T-helper 2 cell treated with Interferon-gamma antibody and Interleukin-4, amounts not matched to agents 100 ng/mL and 5 ng/mL, for 36 hours (primary cell): ENCODE results near the gene AFF4. TPM values are rescaled to one million over a fixed set of nuclear protein-coding genes. Genes with fewer than 3 reads are reported as not detected.
"Not testable (repeated sequence)": the region's sequence is repeated elsewhere in the genome, so short reads cannot be mapped to it uniquely, and the experiment has no call there.

Source experiments
- intact Hi-C: fragments of 100-400 bp; cut with micrococcal nuclease; formaldehyde crosslinking; loops from one replicate; pipeline ENCODE4 v1.15.1; 2023
- total RNA-seq: library from RNA; stranded (reverse); gene quantifications from 2 replicates; pipeline ENCODE4 v1.2.3, GENCODE V29; 2022

Gene AFF4
- 30.5 and 31.8 TPM in 2 replicates for total RNA-seq

- intact Hi-C loops = loop anchor here (1.0 to 10.0 kb wide), 6 partner anchors 63 to 1775 kb away; partner anchors contain the start of genes CAMLG, CCNI2, GDF9 and RAD50
Measured at GRCh38 chr5:132963171-132964104, at the start of gene AFF4. TSS of gene AFF4 (minus strand) at chr5:132963634. CDS start at chr5:132937189, 26,445 bp downstream.

- intact Hi-C loops = not testable (repeated sequence)
Measured at GRCh38 chr5:133008455-133008854, 45.0 kb upstream of the AFF4 start.

GRCh38 chr5:133006653-133007052 is 43.2 kb upstream of the AFF4 start:
- intact Hi-C loops = no loop called here

DNA sequence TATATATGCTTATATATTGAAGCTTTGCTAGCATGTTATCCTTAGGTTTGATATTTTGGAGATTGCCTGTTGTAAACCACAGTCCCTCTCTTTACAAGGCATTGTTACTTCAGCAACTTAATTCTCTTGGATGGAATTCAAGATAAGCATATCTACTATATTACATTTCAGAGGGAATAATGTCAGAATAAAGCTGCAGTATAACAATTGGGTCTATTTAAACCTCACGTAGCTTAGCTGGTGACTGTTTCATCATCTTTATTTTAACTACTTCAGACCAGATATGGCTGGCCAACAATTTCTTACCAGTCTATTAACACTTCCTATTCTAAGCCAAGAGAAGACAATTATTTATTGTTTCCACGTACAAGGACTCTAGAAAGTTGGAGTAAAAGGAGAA is 35.8 kb upstream of the AFF4 start:
- intact Hi-C loops = no loop called here

DNA sequence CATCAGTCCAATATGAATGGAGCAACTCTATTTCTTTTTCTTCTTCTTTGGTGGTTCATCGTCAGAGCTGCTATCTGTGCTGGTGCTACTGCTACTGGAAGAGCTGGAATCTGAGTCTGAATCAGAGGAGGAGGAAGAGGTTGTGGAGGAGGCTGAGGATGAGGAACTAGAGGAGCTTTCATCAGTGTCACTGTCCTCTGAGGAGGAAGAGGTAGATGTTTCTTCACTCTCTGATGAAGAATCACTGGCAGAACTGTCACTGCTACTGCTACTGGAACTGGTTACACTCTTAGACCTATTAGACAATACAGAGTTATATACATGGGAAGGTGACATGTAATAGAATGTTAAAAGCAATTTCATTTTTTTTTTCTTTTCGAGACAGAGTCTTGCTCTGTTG is 35.1 kb upstream of the AFF4 start:
- intact Hi-C loops = no loop called here

- intact Hi-C loops = no loop called here
Measured at GRCh38 chr5:132996307-132996706, 32.9 kb upstream of the AFF4 start.

GRCh38 chr5:132987531-132988408 is 24.3 kb upstream of the AFF4 start:
- intact Hi-C loops = no loop called here

GRCh38 chr5:132982971-132983370 is 19.5 kb upstream of the AFF4 start:
- intact Hi-C loops = not testable (repeated sequence)

- intact Hi-C loops = no loop called here
Measured at GRCh38 chr5:132981288-132981687, 17.9 kb upstream of the AFF4 start.

DNA sequence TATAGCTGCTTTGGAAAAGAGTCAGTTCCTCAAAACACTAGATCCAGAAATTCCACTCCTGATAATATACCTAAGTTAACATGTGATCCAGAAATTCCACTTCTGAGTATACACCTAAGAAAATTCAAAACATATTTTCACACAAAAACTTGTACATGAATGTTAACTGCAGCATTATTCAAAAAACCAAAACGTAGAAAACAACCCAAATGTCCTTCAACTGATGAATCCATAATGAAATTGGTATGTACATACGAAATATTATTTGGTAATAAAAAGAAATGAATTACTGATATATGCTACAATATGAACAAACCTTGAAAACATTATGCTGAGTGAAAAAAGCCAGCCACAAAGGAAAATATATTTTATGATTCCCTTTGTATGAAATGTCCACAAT is 16.5 kb upstream of the AFF4 start:
- intact Hi-C loops = no loop called here

DNA sequence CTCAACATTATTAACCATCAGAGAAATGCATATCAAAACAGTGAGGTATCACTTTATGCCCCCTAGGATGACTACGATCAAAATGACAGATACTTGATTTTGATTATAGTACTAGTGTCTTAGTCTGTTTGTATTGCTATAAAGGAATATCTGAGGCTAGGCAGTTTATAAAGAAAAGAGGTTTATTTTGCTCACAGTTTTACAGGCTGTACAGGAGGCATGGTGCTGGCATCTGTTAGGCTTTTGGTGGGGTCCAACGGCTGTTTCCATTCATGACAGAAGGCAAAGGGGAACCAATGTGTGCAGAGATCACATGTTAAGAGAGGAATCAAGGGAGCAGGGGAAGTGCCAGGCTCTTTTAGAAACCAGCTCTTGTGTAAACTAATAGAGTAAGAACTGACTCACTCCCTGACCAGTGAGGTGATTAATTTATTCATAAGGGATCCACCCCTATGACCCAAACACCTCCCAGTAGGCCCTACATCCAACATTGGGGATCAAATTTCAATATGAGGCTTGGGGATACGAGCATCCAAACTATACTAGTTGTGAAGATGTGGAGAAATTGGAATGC is 16.0 kb upstream of the AFF4 start:
- intact Hi-C loops = no loop called here

DNA sequence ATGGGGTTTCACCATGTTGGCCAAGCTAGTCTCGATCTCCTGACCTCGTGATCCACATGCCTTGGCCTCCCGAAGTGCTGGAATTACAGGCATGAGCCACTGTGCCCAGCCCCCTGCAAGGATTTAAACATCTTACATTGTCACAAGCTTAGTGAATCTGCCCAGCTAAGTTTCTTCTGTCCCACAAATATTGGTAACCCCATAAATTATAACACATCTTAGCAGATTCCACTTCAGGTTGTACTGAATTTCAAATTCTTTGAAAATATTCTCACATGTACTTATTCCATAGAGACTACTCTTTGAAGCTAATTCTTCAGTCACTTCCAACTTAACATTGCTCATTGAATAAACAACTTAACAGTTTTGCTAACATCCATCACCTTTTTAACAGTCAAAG is 13.4 kb upstream of the AFF4 start:
- intact Hi-C loops = no loop called here

GRCh38 chr5:132972436-132972828 is 9.0 kb upstream of the AFF4 start:
- intact Hi-C loops = not testable (repeated sequence)

DNA sequence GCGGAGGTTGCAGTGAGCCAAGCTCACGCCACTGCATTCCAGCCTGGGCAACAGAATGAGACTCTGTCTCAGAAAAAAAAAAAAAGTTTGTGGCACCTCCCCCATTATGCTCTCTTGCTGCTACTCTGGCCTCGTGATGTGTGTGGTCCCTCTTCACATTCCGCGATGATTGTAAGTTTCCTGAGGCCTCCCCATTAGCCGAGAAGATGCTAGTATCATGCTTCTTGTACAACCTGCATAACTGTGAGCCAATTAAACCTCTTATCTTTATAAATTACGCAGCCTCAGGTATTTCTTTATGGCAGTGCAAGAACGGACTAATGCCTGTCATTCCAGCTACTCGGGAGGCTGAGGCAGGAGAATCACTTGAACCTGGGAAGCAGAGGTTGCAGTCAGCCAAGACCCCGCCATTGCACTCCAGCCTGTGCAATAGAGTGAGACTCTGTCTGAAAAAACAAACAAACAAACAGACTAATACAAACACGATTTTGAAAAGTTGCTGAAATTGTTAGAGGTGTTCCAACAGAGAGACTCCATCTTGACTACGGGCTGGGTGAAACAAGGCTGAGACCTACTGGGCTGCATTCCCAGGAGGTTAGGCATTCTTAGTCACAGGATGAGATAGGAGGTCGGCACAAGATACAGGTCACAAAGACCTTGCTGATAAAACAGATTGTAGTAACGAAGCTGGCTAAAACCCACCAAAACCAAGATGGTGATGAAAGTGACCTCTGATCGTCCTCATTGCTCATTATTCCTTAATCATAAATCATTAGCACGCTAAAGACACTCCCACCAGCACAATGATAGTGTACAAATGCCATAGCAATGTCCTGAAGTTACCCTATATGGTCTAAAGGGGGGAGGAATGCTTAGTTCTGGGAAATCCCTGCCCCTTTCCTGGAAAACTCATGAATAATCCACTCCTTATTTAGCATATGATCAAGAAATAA is 8.3 kb upstream of the AFF4 start:
- intact Hi-C loops = no loop called here

DNA sequence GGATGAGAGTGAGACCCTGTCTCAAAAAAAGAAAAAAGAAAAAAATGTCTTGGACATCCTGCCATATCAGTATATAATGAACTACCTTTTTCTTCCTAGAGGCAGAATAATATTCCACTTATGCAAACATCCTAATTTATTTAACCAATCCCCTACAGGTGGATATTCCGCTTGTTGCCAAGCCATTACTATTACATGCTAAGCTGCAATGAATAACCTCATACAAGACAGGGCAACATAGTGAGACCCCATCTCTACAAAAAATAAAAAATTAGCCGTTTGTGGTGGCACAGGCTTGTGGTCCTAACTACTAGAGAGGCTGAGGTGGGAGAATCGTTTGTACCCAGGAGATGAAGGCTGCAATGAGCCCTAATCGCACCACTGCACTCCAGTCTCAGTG is 1.7 kb upstream of the AFF4 start:
- intact Hi-C loops = loop anchor here (10.0 kb wide), 1 partner anchor 220 kb away; the partner anchor contains the start of gene CCNI2

- intact Hi-C loops = loop anchor here (1.0 to 10.0 kb wide), 6 partner anchors 64 to 1776 kb away; partner anchors contain the start of genes CAMLG, CCNI2, GDF9 and RAD50
Measured at GRCh38 chr5:132962429-132963021, 909 bp downstream of the AFF4 start.

DNA sequence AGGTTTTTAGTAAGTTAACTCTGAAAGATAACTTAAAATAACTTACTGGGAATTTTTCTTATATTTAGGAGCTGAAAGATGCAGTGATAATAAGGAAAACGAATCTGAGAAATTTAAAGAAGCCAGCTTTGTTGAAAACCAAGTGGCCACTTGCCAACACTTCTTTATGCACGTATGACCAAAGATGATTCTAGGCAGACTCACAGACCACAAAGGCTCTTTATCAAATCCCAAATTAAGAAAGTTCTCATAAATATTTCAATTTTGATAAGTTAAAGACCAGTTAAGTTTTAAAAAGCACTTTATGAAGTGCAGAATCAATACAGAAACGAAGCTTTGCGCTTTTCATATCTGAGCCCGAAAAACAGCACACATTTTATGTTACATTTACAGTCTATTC is 1.5 kb downstream of the AFF4 start:
- intact Hi-C loops = loop anchor here (2.0 to 10.0 kb wide), 3 partner anchors 217 to 1777 kb away; partner anchors contain the start of genes CAMLG, CCNI2 and RAD50

DNA sequence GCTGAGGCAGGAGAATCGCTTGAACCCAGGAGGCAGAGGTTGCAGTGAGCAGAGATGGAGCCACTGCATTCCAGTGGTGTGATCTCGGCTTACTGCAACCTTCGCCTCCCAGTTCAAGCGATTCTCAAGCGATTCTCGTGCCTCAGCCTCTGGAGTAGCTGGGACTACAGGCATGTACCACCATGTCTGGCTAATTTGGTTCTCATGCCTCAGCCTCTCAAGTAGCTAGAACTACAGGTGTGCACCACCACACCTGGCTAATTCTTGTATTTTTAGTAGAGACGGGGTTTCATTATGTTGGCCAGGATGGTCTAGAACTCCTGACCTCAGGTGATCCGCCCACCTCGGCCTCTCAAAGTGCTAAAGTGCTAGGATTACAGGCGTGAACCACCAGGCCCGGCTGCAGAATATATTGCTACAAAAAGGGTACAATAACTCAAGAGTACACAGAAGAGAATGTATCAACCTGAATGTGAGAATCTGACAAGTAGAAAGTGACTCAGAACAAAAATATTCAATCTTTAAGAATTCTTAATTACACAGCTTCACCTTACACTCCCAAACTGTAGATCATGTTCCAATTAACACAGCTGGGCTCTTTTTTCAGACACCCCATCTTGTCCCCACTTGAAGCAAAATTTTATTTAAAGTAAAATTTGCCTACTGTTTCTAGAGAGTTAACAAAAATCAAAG is 2.2 kb downstream of the AFF4 start:
- intact Hi-C loops = loop anchor here (5.0 to 10.0 kb wide), 2 partner anchors 216 to 404 kb away; partner anchors contain the start of genes CCNI2 and RAD50

- intact Hi-C loops = not testable (repeated sequence)
Measured at GRCh38 chr5:132956166-132956799, 7.2 kb downstream of the AFF4 start.
